Spleen (tissue), 7 donors: ENCODE measurements around the gene MBOAT2.

Source experiments
- POLR2A ChIP-seq, 3 donors: fragments of 450-650 bp; IDR thresholded peaks; one replicate each; pipeline ENCODE4 v1.5.1; 2017; ENCODE audit warnings: antibody characterized with exemption in 3 of 3, mild to moderate bottlenecking in 1 of 3
- POLR2AphosphoS5 ChIP-seq, 3 donors: sonication (generic); formaldehyde crosslinking; IDR thresholded peaks; one replicate each; pipeline ENCODE4 v1.5.1; 2017; ENCODE audit warnings: antibody characterized with exemption in 3 of 3
- TF ChIP-seq, protein P1 (sequence below), 11 experiments: fragments of 200-600 bp in 7 of 11; fragments of 450-650 bp in 4 of 11; sonication (generic) in 4 of 11; IDR thresholded peaks in 8 of 11; conservative IDR thresholded peaks in 3 of 11; 1 replicate in 7 of 11; 2 replicates in 4 of 11; pipeline versions ENCODE4 v1.4.0 to v1.8.0; 2016 to 2021; ENCODE audit warnings: antibody characterized with exemption in 11 of 11, inconsistent platforms in 4 of 11, mild to moderate bottlenecking in 1 of 11
- donor health status: DM: no; HTN: no; CAD: no; lungs with moderate emphysema.
- donor health status: DM: no; HTN: no; CAD: no.
- donor health status: DM: no; HTN: no; CAD: no.

GRCh38 chr2:9032121-9032520 lies 28.6 kb upstream of the MBOAT2 start:
- TF ChIP-seq, protein P1, sequence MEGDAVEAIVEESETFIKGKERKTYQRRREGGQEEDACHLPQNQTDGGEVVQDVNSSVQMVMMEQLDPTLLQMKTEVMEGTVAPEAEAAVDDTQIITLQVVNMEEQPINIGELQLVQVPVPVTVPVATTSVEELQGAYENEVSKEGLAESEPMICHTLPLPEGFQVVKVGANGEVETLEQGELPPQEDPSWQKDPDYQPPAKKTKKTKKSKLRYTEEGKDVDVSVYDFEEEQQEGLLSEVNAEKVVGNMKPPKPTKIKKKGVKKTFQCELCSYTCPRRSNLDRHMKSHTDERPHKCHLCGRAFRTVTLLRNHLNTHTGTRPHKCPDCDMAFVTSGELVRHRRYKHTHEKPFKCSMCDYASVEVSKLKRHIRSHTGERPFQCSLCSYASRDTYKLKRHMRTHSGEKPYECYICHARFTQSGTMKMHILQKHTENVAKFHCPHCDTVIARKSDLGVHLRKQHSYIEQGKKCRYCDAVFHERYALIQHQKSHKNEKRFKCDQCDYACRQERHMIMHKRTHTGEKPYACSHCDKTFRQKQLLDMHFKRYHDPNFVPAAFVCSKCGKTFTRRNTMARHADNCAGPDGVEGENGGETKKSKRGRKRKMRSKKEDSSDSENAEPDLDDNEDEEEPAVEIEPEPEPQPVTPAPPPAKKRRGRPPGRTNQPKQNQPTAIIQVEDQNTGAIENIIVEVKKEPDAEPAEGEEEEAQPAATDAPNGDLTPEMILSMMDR (IDR thresholded peaks at IDR 0.05 in 8 of 11, conservative IDR thresholded peaks at IDR 0.05 in 3 of 11) = no peak
- TF ChIP-seq POLR2A (IDR thresholded peaks at IDR 0.05) (no peak), POLR2AphosphoS5 (IDR thresholded peaks at IDR 0.05) (no peak)
